Lung (tissue), 12 donors: ENCODE data around the gene CREBZF. TPM values are rescaled to one million over a fixed set of nuclear protein-coding genes. Genes with fewer than 3 reads are reported as not detected.

Experiments
- ATAC-seq: fragments of 200-7000 bp; cut with Tn5 transposase; one replicate; pipeline ENCODE4 v1.9.1; 2020; ENCODE audit warnings: moderate number of reproducible peaks; ENCODE audit not compliant: insufficient read depth, low FRiP score
- DNase-seq, 3 donors: peaks; one replicate each; pipeline ENCODE4 v3.0.0-alpha.2; 2013 to 2017
- H3K27ac ChIP-seq, 2 donors: one replicate each; pipeline ENCODE4 v1.5.1; 2013; ENCODE audit warnings: mild to moderate bottlenecking in 2 of 2, moderate library complexity in 2 of 2, control low read depth in 1 of 2, inconsistent platforms in 1 of 2, low read depth in 1 of 2, low read length in 1 of 2
- H3K27me3 ChIP-seq, 3 donors: one replicate each; pipeline ENCODE4 v1.5.1; 2013; ENCODE audit warnings: low read length in 2 of 3; ENCODE audit not compliant: control insufficient read depth in 3 of 3, insufficient read depth in 3 of 3
- H3K36me3 ChIP-seq, 4 donors: one replicate each; pipeline ENCODE4 v1.5.1; 2013; ENCODE audit warnings: low read length in 4 of 4, mild to moderate bottlenecking in 1 of 4, moderate library complexity in 1 of 4; ENCODE audit not compliant: control insufficient read depth in 4 of 4, insufficient read depth in 4 of 4
- H3K4me1 ChIP-seq, 5 donors: one replicate each; pipeline ENCODE4 v1.5.1; 2013; ENCODE audit warnings: low read length in 5 of 5, mild to moderate bottlenecking in 2 of 5, moderate library complexity in 1 of 5; ENCODE audit not compliant: control insufficient read depth in 5 of 5, insufficient read depth in 5 of 5
- H3K4me3 ChIP-seq: one replicate; pipeline ENCODE4 v1.5.1; 2013; ENCODE audit warnings: mild to moderate bottlenecking, control low read depth, moderate library complexity
- H3K9ac ChIP-seq, 2 donors: one replicate each; pipeline ENCODE4 v1.5.1; 2013; ENCODE audit warnings: low read length in 2 of 2, control low read depth in 1 of 2; ENCODE audit not compliant: insufficient read depth in 1 of 2
- H3K9me3 ChIP-seq, 4 donors: one replicate each; pipeline ENCODE4 v1.5.1; 2013; ENCODE audit warnings: low read length in 3 of 4, mild to moderate bottlenecking in 1 of 4, moderate library complexity in 1 of 4; ENCODE audit not compliant: control insufficient read depth in 4 of 4, insufficient read depth in 3 of 4
- CTCF ChIP-seq: IDR thresholded peaks from 2 replicates; pipeline ENCODE4 v1.5.1; 2012; ENCODE audit warnings: mild to moderate bottlenecking; ENCODE audit errors: control extremely low read depth, extremely low read depth
- WGBS, 2 donors: extraction: QIAGEN DNeasy Blood & Tissue Kit; methylation state at CpG; one replicate each; pipeline ENCODE4 v1.1.7; 2013; 5-methylcytosine and 5-hydroxymethylcytosine counted together
- polyA plus RNA-seq, 2 donors: library from polyadenylated mRNA; stranded (reverse); fragments of 200-250 nt; gene quantifications; one replicate each; pipeline ENCODE4 v1.2.1, GENCODE V29; 2013
- total RNA-seq, 2 donors: library from RNA; depleted of rRNA in 1 of 2; stranded (reverse); fragments of >200 nt in 1 of 2; gene quantifications; one replicate each; pipeline ENCODE4 v1.2.1, GENCODE V29; 2014 to 2021
- donor health status: control.
- donor health status: control.
- donor health status: Bipolar disorder and iron deficiency.
- donor health status: healthy.
- donor health status: DM: yes; HTN: yes; CAD: no.

The CREBZF gene
- total and polyA plus RNA-seq, 4 donors = 20.2 to 115 (median 33.9) TPM

DNA sequence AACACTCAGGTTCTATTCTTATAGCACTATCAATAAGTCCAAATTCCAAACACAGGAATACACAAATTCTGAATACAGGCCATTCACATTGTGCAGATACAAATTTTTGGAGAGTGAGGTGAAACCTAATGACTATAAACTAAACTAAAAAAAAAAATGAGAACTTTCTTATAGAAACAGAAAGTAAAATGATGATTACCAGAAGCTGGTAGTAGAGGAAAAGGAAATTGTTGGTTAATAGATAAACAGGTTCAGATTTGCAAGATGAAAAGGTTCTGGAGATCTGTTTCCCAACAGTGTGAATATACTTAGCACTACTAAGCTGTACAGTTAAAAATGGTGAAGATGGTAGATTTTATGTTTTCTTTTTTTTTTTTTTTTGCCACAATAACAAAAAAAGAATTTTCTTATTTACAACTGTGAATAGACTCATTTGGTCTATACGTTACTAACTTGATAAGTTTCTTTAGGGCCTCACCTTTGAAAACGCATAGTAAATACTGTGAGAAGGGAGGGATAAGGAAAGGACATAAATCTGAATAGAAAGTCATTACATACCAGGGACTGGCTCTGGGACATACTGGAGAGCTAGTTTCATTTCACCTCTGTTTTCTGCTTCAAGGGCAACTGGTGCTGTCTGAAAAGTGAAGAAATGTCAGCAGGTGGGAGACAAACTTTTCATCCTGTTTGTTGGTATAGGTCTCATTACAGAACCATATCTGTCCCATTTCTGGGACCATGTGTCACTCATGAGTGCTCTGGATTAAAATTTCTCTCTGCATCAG lies 35.2 kb upstream of the CREBZF start:
- 67 to 77% methylated on average over 2 of the region's 2 CpGs for WGBS, 2 donors
- TF ChIP-seq CTCF = no peak
- no peak overlapping the region for H3K9ac ChIP-seq
- H3K4me3 ChIP-seq = no peak overlapping the region
- no peaks in the 10 kb centered on the region for H3K9me3 ChIP-seq
- peaks cover 0 to 10% (median 3%) of the 10 kb centered on the region in 4 donors for H3K36me3 ChIP-seq
- H3K4me1 ChIP-seq = no peaks in the 10 kb centered on the region
- DNase-seq (no peak), ATAC-seq (no peak)
- H3K27ac ChIP-seq = no peak overlapping the region
- H3K27me3 ChIP-seq = no peaks in the 10 kb centered on the region

GRCh38 chr11:85698195-85698594 lies 33.3 kb upstream of the CREBZF start:
- Histone ChIP-seq H3K4me3 (no peak overlapping the region), H3K36me3 (peaks cover 0 to 16% (median 3%) of the 10 kb centered on the region in 4 donors), H3K4me1 (no peaks in the 10 kb centered on the region), H3K27me3 (no peaks in the 10 kb centered on the region), H3K27ac (no peak overlapping the region), H3K9ac (no peak overlapping the region), H3K9me3 (no peaks in the 10 kb centered on the region)
- ATAC-seq (no peak), DNase-seq (no peak)
- no peak for TF ChIP-seq CTCF
- 74 to 98% methylated on average over 1 of the region's 1 CpG for WGBS, 2 donors

DNA sequence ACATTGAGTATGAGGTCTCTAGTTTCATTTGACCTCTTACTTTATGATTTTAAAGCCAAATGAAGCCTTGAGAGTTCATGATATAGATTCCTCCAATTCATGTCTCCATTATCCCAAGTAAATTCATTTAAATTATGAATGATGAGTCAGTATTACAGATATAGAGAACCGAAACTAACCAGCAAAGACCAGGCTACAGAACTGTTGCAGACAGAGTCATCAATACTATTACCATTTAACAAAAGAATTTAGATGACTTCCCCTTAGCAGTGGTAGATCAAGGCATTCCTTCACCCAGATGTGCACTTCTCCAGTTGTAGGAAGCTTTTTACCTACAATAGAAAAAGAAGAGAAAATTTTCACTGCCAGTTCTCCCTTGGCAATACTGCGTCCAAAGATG lies 32.8 kb upstream of the CREBZF start:
- TF ChIP-seq CTCF = no peak
- no peak overlapping the region for H3K4me3 ChIP-seq
- H3K27ac ChIP-seq = no peak overlapping the region
- H3K36me3 ChIP-seq = peaks cover 0 to 21% (median 4%) of the 10 kb centered on the region in 4 donors
- H3K27me3 ChIP-seq = no peaks in the 10 kb centered on the region
- DNase-seq = no peak
- H3K9me3 ChIP-seq = no peaks in the 10 kb centered on the region
- no peak overlapping the region for H3K9ac ChIP-seq
- ATAC-seq = no peak
- H3K4me1 ChIP-seq = no peaks in the 10 kb centered on the region
- 91 to 97% methylated on average over 2 of the region's 2 CpGs for WGBS, 2 donors
